CD4-positive, alpha-beta T cell treated with Interleukin-15 for 4 hours (primary cell): ENCODE measurements around the gene BMP7.
"Not testable (repeated sequence)": the region's sequence is repeated elsewhere in the genome, so short reads cannot be mapped to it uniquely, and the experiment has no call there.

Experiments
- DNase-seq: peaks from one replicate; pipeline ENCODE4 v3.0.0-alpha.2; 2020; ENCODE audit warnings: low spot score

BMP7 gene

DNA sequence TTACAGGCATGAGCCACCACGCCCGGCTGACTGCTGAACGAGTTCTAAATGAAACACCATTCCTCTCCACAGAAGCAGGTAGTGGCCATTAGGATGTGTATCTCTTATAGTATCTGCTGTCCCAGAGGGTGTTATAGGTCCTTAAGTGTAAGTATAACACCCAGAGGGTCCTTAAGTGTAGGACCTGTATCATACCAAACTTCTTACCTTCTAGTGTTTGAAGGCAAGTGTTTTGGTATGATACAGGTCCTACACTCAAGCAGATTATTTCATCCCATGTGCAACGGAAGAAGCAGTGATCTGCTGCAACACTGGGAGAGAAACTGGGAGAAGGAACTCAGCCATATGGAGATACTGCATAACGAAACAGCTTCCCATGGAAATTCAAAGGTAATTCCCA lies 17.4 kb downstream of the BMP7 start:
- DNase-seq = no peak

DNA sequence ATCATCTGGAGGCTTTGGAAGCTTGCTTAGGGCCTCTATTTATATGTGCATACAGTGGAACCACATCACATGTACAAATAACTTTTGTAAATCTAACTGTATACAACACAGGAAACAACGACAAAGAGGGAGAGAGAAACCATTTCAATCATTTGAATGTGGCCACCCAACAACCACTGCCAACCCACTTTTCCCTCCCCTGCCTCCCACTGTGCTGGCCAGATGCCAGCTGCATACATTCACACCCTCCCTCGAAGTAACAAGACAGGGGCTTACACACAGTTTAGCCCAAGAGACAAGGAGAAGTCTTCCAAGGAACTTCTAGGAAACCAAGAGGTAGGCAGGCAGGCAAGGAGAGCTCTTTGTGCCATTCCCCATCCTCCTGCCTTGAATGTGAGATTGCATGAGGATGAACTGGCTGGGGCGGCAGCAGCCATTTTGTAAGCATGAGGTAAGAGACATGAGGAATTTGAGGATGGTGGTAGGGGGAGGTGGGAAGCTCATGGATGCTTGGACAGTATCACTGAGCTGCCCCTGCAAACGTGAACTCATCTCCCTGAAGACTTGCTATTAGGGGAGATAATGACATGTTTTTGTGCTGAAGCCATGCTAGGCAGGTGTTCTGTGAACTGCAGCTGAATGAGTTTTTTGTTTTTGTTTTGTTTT lies 18.2 kb downstream of the BMP7 start:
- no peak for DNase-seq

DNA sequence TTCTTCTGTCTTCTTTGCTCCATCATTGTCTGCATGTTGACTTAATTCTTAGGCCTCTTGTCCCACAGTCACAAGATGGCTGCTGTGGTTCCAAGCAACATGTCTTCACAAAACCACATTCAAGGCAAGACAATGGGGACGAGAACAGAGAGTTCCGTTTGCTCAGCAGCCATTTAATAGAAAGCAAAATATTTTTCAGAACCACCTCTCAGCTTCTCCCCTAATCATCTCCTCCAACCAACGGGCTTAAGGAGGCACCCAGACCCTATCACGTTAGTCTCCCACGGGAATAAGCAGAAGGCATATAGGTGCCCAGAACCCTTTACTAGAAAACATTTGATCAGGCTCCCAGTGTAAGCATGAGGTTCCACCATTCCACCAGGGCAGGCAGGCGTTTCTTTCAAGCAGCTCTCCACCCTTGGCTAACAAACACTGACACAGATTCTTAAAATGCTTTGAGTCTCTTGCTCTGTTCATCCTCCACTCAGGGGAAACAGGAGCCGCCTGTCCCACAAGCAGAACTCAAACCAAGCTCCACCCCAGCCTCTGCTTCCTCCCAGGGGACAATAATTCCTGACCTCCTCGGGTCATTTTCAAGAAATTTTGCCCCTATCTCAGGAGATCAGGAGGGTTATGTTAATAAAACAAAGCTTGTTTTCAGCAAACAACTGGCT lies 19.0 kb downstream of the BMP7 start:
- no peak for DNase-seq

DNA sequence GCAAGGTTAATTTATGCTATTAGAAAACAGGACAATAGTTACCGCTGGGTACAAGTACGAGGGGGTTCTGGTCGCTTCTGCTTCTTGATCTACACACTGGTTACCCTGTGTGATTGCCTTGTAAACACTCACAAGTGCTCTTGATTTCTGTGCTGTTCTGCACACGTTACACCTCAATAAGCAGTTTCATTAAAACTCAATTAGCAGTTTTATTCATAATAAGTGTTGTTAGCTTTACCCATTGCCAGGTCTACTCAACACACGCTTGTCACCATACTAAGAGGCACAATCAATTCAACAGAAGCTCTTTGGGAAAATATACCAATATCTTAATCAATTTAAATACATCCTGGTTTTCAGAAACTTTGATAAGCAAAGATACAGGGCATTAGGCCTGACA lies 20.4 kb downstream of the BMP7 start:
- DNase-seq = no peak

DNA sequence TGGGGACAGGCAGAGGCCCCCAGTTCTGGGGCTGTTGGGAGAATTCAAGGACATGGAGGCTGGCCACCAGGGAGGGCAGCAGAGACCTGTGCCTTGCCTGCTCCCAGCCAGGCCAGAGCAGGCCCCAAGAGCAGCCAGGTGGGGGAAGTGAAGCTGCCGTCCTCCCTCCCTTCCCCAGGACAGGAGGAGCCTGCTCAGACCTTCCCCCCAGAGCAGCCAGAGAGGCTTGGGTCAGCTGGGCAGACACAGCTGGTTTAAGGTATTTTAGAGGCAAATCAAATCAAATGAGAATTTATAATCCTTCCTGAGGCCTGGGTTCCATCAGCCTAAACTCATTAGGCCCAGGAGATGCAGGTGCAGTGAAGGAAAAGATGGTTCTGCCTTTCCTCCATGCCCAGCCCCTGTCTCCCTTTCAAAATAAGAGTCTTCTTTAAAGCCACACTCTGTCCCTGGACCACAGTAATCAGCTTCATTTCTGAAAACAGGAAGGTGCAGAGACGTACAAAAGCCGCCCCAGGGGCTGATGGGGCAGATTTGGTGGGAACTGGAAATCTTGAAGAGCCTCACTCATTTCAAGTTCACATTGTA lies 21.7 kb downstream of the BMP7 start:
- no peak for DNase-seq

DNA sequence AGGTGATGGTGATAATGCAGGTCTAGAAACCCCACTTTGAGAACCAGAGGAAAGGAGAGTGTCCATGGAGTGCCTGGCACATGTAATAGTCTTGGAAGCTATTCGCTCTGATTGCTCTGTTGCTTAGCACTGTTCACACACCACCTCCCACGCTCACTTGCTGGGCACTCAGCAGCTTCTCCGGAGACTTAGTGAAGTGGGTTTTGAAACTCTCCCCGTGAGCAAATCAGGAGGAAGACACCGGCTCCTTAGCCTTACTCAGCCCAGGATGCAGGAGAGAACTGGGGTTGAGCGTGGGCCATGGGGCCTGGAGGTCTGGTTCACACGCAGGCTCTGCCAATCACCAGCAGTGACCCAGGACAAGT lies 22.2 kb downstream of the BMP7 start:
- no peak for DNase-seq

DNA sequence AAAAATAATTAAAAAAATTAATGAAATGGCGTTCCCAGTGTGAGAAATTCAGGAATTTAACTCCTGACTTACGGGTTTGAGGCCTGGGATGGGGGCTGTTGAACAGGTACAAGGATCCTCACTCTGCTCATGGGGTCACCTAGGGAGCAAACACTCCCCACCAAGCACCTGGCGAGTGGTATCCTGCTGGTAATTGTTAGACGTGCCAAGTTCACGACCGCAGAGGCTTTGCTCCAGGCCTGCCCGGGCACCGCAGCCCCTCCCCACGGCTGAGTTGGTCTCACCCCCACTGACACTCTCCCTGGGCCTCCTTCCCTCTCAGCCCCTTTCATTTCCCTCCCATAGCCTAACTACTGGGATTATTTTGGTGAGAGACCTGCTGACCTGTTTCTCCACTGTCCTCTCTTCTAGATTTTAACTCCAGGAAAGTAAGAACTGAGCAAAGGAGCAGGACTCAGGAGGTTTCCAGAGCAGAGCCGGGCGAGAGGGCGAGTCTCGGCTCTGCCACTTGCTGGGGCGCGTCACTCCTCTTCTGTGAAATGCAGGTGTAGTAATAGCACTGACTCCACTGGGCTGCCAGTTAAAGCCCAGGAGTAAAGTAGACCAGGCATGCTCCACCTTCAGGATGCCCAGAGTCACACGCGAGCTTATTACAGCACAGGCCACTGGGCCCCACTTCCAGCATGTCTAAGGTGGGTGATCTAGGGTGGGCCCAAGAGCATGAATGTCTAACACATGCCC lies 22.8 kb downstream of the BMP7 start:
- no peak for DNase-seq

DNA sequence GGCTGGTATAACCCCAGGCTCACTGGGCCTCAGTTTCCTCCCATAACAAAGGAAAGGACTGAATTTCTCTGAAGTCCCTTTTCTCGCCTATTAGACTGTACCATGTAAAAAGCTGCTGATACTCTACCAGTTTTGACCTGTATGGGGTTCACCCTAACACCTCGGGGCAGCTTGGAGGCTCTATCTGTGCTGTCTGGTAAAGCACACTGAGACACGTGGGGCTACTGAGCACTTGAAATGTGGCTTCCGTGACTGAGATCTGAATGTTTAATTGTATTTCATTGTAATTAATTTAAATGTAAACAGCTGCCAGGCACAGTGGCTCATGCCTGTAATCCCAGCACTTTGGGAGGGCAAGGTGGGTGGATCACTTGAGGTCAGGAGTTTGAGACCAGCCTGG lies 24.0 kb downstream of the BMP7 start:
- DNase-seq = no peak

DNA sequence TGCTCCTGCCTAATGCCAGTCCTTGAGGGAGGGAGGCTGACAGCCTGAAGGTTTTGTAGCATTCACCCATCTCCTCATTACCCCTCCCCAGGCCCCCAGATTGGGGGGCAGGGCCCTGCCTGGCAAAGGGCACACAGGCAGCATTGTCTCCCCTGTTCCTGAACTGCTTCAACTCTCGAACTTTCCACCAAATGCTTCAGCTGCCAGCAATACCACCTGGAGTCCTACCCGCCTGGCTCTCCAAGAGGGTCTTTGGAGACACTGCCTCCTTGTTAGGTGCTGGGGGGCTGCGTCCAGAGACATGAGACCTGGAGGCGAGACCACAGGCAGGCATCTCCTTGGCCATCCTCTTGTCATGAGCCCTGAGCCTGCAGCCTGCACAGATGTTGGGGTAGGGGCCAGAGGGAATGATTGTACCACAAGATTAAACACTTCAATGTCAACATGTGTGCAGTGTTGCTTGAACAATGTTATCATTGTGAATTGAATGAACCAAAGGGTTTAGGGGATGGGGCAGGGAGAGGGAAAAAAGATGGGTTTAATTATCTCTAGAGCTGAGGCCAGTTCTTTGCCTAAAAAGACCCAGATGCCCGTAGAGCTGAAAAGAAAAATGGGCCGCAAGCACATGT lies 25.0 kb downstream of the BMP7 start:
- no peak for DNase-seq

DNA sequence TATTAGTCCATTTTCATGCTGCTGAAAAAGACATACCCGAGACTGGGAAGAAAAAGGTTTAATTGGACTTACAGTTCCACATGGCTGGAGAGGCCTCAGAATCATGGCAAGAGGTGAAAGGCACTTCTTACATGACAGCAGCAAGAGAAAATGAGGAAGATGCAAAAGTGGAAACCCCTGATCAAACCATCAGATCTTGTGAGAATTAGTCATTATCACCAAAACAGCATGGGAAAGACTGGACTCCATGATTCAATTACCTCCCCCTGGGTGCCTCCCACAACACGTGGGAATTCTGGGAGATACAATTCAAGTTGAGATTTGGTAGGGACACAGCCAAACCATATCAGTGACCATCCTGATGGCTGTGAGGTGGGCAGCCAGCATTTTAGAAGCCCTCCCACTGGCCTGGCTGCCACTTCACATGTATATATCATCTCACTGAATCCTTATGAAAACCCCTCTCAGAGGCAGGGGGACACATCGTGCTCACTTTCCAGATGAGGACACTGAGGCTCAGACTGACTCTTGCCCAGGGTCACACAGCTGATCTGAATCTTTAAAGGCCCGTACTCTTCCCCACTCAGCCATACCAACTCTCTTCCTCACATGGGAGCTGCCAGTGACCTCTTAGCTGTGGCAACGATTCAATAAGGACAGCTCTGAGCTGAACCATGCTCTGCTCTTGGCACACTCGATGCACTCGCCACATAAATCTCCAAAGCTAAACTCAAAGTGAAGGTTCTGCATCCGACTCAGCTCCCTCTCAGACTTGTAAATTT lies 25.7 kb downstream of the BMP7 start:
- DNase-seq = no peak

DNA sequence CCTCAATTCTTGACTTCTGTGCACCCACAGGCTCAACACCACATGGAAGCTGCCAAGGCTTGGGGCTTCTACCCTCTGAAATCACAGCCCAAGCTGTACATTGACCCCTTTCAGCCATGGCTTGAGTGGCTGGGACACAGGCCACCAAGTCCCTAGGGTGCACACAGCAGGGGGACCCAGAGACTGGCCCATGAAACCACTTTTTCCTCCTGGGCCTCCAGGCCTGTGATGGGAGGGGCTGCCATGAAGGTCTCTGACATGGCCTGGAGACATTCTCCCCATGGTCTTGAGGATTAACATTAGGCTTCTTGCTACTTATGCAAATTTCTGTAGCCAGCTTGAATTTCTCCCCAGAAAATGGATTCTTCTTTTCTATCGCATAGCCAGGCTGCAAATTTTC lies 26.7 kb downstream of the BMP7 start:
- not testable (repeated sequence) for DNase-seq

DNA sequence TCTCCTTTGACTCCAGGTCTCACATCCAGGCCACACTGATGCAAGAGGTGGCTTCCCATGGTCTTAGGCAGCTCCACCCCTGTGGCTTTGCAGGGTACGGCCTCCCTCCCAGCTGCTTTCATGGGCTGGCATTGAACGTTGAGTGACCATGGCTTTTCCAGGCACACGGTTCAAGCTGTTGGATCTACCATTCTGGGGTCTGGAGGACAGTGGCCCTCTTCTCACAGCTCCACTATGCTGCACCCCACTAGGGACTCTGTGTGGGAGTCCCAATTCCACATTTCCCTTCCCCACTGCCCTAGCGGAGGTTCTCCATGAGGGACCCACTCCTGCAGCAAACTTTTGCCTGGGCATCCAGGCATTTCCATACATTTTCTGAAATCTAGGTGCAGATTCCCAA lies 27.1 kb downstream of the BMP7 start:
- not testable (repeated sequence) for DNase-seq

DNA sequence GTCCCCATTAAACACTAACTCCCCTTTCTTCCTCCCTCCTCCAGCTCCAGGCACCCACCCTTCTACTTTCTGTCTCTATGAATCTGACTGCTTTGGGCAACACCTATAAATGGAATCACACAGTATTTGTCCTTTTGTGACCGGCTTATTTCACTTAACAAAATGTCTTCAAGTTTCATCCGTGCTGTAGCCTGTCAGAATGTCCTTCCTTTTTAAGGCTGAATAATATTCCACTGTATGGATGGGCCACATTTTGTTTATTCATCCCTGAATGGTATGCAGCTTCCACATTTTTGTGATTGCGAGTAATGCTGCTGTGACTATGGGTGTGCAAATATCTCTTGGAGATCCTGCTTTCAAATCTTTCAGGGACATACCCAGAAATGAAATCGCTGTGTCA lies 28.4 kb downstream of the BMP7 start:
- no peak for DNase-seq

DNA sequence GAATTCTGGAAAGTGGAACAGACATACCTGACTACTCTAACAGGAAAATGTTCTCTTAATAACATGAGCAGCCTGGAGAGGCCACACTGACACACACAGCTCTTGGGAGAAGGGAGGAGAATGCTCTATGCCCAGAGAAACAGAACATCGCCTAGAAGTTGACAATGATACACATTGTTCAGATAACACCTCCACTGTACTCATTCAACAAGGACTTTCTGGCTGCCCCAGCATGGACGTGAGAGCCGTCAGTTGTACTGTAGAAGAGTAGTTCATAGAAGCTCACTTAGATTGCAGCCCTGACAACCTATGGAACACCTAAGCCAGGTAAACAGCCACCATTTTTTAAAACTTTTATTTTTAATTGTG lies 28.9 kb downstream of the BMP7 start:
- no peak for DNase-seq

DNA sequence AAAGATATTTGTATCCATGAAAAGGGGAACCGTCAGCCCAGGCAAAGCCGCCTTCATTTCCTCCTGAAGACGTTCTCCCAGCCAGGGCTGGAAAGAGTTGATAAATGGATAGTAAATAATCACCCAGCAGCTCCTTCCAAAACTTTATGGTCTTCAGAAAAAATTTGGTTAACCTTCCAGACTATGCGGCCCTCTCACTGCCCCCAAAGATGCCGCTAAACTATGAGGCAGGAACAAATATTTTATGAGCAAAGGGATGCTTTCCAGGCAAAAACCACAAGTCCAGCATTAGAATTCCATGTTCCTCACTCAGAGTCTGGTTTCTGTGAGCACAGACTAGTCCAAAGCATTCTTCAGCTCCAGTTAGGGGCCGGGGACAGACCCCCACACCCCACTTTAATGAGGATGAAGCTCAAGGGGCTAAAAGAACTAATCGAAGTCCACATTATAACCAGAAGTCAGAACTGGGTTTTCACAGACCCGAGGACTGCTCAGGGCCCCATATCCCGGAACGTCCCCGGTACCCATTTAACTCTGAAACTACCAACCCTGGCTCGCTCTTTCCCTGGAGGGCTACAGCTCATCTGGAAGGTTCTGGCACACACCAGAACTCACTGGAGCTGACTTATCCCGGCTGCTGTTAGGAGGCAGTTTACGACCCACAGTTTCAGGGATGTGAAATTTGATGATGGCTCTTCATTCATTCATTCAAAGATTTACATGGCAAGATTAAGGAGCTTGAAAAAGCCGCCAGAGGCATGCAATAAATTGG lies 29.4 kb downstream of the BMP7 start:
- no peak for DNase-seq

DNA sequence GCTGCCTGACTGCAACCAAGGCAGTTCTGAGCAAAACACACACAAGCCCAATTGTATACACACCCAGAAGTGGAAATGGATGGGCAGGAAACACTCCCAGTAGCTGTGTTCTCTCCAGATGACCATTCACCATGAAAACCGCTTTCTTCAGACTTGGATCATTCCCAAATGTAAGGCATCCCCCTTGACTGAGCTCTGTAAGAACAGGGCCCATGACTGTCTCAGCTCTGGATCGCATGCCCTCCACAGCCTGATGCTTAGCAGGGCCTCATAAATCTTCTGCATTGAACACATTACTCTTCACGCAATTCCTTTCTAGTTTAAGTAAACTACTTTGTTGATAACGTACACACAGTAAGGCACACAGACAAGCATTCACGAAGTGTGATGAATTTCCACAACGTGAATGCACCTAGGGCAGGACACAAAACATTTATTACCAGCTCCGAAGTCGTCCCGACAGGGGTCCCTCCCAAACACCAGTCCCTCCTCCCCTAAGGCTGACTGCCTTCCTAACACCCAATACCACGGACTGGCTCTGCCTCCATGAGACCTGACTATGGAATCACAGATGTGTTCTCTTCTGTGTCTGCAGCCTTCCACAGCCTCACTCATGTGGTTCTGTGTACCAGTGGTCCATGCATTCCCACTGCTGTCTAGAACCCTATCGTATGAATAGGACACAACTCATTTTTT lies 31.7 kb downstream of the BMP7 start:
- DNase-seq = no peak

DNA sequence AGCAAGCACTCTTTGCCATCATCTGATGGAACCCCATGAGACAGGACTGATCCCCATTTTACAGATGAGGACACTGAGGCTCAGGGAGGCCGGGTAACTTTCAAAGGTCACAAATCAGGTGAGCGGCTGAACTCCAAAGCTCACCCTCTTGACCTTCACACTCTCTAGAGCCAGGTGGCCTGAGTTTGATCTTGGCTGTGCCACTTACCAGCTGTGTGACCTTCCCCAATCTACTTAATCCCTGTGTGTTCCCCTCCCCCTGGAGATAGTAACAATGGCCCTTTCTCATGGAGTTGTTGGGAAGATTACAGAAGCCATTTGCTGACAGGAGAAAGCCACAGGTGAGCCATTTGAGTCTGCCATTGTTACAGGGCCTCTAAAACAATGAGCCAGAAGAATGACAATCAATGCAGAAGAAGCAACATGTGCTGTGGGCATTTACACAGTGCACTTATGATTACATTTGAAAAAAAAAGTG lies 34.5 kb downstream of the BMP7 start:
- DNase-seq = no peak

DNA sequence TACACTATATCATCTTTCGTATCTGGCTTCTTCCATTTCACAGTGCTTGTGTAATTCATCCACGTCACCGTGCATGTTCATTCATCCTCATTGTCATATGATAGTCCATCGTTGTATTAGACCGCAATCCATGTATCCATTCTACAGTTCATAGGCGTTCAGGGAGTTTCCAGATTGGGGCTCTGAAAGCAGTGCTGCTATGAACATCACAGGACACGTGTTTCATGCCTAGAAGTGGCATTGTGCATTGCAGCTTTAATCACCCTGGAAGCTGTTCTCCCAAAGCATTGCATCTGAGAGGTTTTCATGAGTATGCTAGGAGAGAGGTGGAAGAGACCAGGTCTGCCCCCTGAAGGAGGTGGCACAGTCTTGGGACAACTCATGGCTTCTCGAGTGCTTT lies 35.3 kb downstream of the BMP7 start:
- no peak for DNase-seq

DNA sequence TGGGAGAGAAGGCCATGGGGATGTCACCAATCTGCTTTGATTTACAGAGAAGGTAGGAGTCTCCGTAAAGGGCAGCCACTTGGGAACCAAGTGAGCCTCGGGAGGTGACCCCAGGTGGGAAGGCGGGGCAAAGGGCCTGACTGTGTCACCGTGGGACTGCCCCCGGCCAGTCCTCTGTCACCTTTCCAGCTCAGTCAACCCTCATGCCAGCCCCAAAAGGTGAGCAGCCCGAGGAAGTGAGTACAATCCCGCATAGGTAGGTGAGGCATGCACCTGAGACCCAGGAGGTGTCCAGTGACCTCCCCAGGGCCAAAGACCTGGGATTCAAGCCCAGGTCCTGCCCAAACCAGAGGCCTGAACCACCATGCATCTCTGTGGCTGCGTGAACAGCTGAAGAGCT lies 36.2 kb downstream of the BMP7 start:
- DNase-seq = no peak

DNA sequence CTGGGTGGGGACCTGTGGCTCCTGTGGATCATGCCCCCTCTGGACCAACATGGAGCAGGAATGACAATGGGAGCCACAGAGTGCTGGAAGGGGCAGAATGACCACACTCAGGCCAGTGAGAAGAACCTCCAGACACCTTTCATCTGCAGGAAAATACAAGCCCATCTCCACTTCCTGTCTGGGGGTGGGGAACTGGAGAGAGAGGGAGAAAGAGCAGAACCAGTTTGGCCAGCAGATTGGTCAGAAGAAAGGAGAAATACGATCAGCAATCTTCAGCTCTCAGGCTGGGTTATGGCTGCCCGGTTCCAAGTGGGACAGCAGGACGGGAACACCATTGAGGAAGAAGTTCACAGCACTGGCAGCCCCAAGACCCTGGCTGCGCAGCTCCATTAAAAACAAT lies 37.0 kb downstream of the BMP7 start:
- no peak for DNase-seq
